22Rv1 (cell line): Measurements from ENCODE around the gene SNX22.

Source experiments
- CTCF ChIP-seq: fragments of 450-650 bp; IDR thresholded peaks from 2 replicates; pipeline ENCODE4 v1.5.1; 2017; ENCODE audit warnings: mild to moderate bottlenecking
- ZFX ChIP-seq: fragments of 450-650 bp; IDR thresholded peaks from 2 replicates; pipeline ENCODE4 v1.6.1; 2017; ENCODE audit warnings: antibody characterized with exemption, borderline replicate concordance

- TF ChIP-seq CTCF (no peak), ZFX (no peak)
Observed at GRCh38 chr15:64144565-64145281, 6.8 kb upstream of the SNX22 start.
